ENCODE measurements around the gene PCBP3.

Gene PCBP3

GRCh38 chr21:45986316-45987051, 343.0 kb downstream of the PCBP3 start:
- no peak for DNase-seq (ENCODE audit: low read depth in 4 of 4, low spot score in 1 of 4)

- no peak for DNase-seq (ENCODE audit: low read depth in 4 of 4, low spot score in 1 of 4)
Measured at GRCh38 chr21:45987121-45987711, 343.7 kb downstream of the PCBP3 start.

GRCh38 chr21:45988366-45989347, 345.1 kb downstream of the PCBP3 start:
- no peak for DNase-seq (ENCODE audit: low read depth in 4 of 4, low spot score in 1 of 4)

GRCh38 chr21:45989355-45990048, 346.0 kb downstream of the PCBP3 start:
- no peak for DNase-seq (ENCODE audit: low read depth in 4 of 4, low spot score in 1 of 4)

- DNase-seq (ENCODE audit: low read depth in 4 of 4, low spot score in 1 of 4) = no peak
Measured at GRCh38 chr21:45990049-45990711, 346.7 kb downstream of the PCBP3 start.

GRCh38 chr21:45990741-45991605, 347.4 kb downstream of the PCBP3 start:
- no peak for DNase-seq (ENCODE audit: low read depth in 4 of 4, low spot score in 1 of 4)

- DNase-seq (ENCODE audit: low read depth in 4 of 4, low spot score in 1 of 4) = no peak
Measured at GRCh38 chr21:45991606-45992300, 348.2 kb downstream of the PCBP3 start.
